BE2C (cell line): Measurements from ENCODE around the gene ATP5MC3.

Experiments
- DNase-seq: peaks from one replicate; pipeline ENCODE4 v3.0.0-alpha.2; 2020
- H3K27me3 ChIP-seq: fragments of 250-450 bp; sonication (Bioruptor Pico); 2 replicates; pipeline ENCODE4 v1.5.1; 2020; ENCODE audit warnings: mild to moderate bottlenecking
- H3K36me3 ChIP-seq: fragments of 250-450 bp; sonication (Bioruptor Pico); 2 replicates; pipeline ENCODE4 v1.5.1; 2020; ENCODE audit warnings: mild to moderate bottlenecking
- H3K4me1 ChIP-seq: fragments of 250-450 bp; sonication (Bioruptor Pico); 2 replicates; pipeline ENCODE4 v1.5.1; 2020
- H3K4me3 ChIP-seq: 2 replicates; pipeline ENCODE4 v1.5.1; 2011; ENCODE audit warnings: low read depth, low read length
- H3K9me3 ChIP-seq: fragments of 250-450 bp; sonication (Bioruptor Pico); 2 replicates; pipeline ENCODE4 v1.5.1; 2020
- TF ChIP-seq, protein P1 (sequence below): IDR thresholded peaks from 2 replicates; pipeline ENCODE4 v1.5.1; 2012; ENCODE audit warnings: mild to moderate bottlenecking, low read depth, low read length

ATP5MC3 gene

DNA sequence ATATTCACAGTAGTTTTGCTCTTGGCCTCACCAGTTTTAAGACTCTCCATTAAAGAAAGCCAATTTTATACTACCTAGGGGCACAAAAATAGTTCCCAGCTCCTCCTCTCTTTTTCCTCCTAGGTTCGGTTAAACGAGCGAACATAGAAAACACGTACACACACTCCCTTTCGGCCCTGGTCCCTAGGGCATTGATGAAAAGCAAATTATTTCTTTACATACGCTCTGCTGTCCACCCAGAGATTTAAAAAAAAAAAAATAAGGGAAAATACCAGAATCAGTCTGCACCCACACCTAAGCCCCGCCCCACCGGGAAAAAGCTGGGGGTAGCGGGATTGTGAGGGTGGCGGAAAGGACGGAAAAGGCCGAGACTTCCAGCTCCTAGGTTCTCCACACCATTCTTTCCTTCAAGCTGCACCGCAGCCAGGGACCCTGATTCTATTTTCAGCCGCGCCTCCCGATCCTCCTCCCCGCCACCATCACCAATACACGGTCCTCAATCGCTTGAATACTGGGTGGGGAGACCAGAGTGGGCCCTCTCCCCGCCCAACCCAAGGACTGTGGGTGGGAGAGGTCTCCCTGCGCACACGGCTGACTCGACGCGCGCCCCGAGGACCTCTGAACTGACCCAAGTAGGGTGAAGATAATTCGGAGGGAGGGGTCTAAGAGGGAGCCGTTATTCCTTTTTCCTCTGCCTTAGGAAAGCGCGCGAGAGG lies 14.3 kb downstream of the ATP5MC3 start:
- DNase-seq = peak; percentile 21
- H3K4me1 ChIP-seq = peaks cover 3% of the 10 kb centered on the region; the same call in 1 of the 2 replicates
- TF ChIP-seq, protein P1, sequence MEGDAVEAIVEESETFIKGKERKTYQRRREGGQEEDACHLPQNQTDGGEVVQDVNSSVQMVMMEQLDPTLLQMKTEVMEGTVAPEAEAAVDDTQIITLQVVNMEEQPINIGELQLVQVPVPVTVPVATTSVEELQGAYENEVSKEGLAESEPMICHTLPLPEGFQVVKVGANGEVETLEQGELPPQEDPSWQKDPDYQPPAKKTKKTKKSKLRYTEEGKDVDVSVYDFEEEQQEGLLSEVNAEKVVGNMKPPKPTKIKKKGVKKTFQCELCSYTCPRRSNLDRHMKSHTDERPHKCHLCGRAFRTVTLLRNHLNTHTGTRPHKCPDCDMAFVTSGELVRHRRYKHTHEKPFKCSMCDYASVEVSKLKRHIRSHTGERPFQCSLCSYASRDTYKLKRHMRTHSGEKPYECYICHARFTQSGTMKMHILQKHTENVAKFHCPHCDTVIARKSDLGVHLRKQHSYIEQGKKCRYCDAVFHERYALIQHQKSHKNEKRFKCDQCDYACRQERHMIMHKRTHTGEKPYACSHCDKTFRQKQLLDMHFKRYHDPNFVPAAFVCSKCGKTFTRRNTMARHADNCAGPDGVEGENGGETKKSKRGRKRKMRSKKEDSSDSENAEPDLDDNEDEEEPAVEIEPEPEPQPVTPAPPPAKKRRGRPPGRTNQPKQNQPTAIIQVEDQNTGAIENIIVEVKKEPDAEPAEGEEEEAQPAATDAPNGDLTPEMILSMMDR = no peak
- H3K9me3 ChIP-seq = no peaks in the 10 kb centered on the region
- peak overlapping the region; percentile 92 for H3K4me3 ChIP-seq
- H3K27me3 ChIP-seq = no peaks in the 10 kb centered on the region
- H3K36me3 ChIP-seq = no peaks in the 10 kb centered on the region

DNA sequence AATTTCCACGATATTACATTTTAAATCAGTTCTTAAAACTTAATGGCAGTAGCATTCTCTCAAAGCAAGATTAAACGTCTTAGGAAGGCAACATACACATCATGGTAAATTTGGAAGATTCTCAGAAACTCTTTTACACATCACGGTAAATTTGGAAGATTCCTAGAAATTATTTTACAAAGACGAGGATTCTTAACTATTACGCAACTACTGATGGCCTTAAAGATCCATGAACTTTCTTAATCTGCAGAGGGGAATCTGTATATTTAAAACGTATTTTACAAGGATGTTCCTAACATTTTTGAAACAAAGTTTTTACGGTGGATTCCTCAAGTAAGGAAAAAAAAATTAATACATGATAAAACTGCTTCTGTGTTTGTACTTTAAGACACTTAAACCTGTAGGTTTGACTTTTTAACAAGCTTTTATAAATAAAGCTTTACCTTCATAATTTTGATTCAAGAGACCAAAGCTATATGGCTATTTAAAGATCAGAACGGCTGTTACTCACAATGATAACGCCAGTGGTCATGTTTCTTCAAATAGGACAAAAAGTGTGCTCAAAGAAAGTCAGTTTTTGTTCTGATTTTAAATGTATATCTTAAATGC lies 15.2 kb downstream of the ATP5MC3 start:
- TF ChIP-seq, protein P1 = no peak
- no peak for DNase-seq
- H3K9me3 ChIP-seq = no peaks in the 10 kb centered on the region
- H3K27me3 ChIP-seq = no peaks in the 10 kb centered on the region
- peak overlapping the region; percentile 92 for H3K4me3 ChIP-seq
- H3K36me3 ChIP-seq = no peaks in the 10 kb centered on the region
- peaks cover 3% of the 10 kb centered on the region; the same call in 1 of the 2 replicates for H3K4me1 ChIP-seq

DNA sequence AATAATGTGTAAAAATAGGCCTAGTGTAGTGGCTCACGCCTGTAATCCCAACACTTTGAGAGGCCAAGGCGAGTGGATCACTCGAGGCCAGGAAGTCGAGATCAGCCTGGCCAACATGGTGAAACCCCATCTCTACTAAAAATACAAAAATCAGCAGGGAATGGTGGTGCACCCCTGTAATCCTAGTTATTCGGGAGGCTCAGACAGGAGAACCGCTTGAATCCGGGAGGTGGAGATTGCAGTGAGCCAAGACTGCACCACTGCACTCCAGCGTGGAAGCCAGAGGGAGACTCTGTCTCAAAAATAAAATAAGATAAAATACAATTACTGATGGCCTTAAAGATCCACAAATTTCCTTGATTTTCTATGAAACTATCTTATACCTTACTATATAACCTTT lies 17.3 kb downstream of the ATP5MC3 start:
- Histone ChIP-seq H3K36me3 (no peaks in the 10 kb centered on the region), H3K4me1 (no peaks in the 10 kb centered on the region), H3K9me3 (no peaks in the 10 kb centered on the region), H3K27me3 (no peaks in the 10 kb centered on the region), H3K4me3 (no peak overlapping the region)
- no peak for DNase-seq
- TF ChIP-seq, protein P1 = no peak

DNA sequence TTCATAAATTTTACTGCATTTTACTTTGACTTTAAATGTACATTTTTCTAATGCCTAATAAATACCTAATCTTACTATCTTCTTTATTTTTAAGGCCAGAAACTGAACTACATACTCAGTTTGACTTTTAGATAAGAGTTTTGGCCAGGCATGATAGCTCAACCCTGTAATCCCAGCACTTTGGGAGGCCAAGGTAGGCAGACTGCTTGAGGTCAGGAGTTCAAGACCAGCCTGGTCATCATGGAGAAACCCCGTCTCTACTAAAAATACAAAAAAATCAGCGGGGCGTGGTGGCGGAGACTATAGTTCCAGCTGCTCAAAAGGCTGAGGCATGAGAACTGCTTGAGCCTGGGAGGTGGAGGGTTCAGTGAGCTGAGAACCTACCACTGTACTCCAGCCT lies 22.6 kb downstream of the ATP5MC3 start:
- no peaks in the 10 kb centered on the region for H3K36me3 ChIP-seq
- H3K27me3 ChIP-seq = no peaks in the 10 kb centered on the region
- no peaks in the 10 kb centered on the region for H3K9me3 ChIP-seq
- TF ChIP-seq, protein P1 = no peak
- H3K4me1 ChIP-seq = no peaks in the 10 kb centered on the region
- no peak overlapping the region for H3K4me3 ChIP-seq
- no peak for DNase-seq

DNA sequence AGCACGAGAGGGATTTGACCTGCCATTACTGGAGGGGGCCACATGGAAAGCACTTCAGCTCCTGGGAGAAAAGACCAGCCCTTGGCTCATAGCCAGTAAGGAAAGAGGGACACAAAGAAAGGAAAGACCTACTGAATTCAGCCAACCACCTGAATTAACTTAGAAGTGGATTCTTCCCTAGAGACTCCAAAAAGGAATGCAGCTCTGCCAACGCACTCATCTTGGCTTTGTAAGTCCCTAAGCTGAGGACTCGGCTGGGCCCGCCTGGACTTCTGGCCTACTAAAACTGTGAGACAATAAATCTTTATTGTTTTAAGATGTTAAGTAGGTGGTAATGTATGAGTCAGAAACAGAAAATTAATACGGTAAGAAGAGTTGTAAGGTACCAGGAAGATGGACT lies 25.0 kb downstream of the ATP5MC3 start:
- Histone ChIP-seq H3K9me3 (no peaks in the 10 kb centered on the region), H3K27me3 (no peaks in the 10 kb centered on the region), H3K4me1 (no peaks in the 10 kb centered on the region), H3K36me3 (no peaks in the 10 kb centered on the region), H3K4me3 (no peak overlapping the region)
- TF ChIP-seq, protein P1 = no peak
- DNase-seq = no peak

DNA sequence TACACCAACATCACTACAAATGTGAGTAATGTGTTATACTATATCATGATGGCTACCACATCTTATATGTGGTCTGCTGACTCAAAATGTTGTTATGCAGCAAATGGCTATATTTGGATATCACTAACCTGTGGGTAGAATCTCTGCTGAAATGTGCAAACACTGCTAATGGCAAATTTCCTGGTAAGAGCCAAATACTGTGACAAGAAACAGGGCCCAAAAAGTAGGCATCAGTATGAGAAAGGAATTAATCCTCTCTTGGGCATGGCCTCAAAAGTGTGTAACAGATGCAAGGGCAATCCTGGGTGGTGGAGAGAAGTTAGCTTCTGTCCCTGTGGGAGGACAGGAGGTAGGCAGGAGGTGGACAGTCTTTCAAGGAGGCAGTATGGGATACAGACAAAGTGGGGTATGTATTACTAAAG lies 26.8 kb downstream of the ATP5MC3 start:
- H3K4me1 ChIP-seq = no peaks in the 10 kb centered on the region
- no peaks in the 10 kb centered on the region for H3K27me3 ChIP-seq
- TF ChIP-seq, protein P1 = no peak
- no peak for DNase-seq
- H3K9me3 ChIP-seq = no peaks in the 10 kb centered on the region
- H3K4me3 ChIP-seq = no peak overlapping the region
- H3K36me3 ChIP-seq = no peaks in the 10 kb centered on the region
